Measurements from ENCODE around the gene WEE2.
"Not testable (repeated sequence)": the region's sequence is repeated elsewhere in the genome, so short reads cannot be mapped to it uniquely, and the experiment has no call there.

WEE2 gene

DNA sequence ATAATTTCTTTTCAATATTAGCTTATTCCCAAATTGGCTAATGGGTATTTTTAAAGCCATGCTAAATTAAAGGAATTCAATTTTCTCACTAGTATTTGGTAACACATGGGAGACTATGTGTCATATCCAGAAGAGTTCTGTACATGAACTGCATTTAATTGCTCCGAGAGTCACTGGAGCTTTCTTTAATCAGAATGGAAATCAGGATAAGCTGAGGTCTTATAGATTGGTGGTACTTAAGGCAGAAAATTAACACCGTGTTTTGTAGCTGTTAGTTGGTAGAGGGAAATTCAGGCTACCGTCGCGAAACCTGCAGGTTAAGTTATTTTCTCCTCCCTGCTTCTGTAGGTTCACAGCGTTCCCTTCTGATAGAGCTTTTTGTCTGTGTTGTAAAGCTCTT, at the start of gene WEE2:
WEE2 (plus strand) TSS at position 3 of the 400 bp plus-strand sequence. CDS start 406 bp downstream, outside the sequence.
- DNase-seq = no peak

GRCh38 chr7:141659501-141659900, 48.7 kb upstream of the WEE2 start:
- DNase-seq = no peak

DNA sequence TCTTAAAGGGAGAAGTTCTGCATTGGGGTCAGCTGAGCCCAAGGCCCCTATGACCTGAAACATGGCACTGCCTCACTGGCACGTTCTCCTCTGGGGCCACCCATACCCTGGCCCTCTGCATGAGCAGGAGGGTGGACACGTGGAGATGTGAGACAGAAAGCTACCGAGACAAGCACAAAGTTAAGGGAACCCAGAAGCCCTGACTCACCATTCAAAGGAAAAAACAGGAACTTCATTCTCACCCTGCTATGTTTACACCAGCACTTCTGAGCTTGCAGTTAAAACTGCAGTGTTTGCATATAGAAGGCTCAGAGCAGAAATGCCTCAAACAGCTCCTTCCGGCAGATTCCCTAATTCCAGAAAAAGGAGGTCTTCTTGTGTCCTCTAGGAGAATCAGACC, 47.9 kb upstream of the WEE2 start:
- no peak for DNase-seq

DNA sequence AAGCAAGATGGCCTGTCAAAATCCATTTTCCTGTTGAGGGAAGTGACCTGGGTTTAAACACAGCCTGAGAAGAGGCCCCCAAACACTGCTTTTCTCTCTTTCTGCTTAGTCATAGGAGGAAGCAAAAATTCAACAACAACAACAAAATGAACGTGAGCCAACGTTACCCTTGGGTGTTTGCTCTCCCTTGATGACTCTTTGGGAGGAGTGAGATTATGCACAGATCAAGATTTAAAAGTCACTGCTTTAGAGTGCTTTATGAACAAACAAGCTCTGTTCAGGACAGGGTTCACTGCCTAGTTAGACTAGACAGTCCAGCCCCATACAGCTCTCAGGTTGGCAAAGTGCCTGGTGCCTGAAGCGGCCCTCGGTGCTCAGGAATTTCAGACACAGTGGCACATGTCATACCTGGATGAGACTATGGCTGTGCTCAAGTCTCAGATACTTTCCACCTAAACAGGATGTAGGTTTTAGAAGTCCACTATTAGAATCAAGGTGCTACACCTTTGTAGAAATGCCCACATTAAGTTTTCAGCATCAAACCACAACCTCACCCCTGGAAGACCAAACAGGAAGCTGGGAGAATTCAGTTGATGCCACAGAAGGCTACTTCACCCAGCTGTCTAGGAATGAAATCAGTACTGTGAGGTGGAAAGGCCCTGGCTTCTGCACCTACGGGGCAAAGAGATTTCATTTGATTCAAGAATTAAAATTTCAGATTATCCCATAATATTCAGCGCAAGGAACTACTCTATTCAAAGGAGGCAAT, 44.9 kb upstream of the WEE2 start:
- no peak for DNase-seq

GRCh38 chr7:141664450-141664849, 43.7 kb upstream of the WEE2 start:
- no peak for DNase-seq

- no peak for DNase-seq
Observed at GRCh38 chr7:141665208-141666035, 42.7 kb upstream of the WEE2 start.

GRCh38 chr7:141666071-141666470, 42.1 kb upstream of the WEE2 start:
- DNase-seq = no peak

DNA sequence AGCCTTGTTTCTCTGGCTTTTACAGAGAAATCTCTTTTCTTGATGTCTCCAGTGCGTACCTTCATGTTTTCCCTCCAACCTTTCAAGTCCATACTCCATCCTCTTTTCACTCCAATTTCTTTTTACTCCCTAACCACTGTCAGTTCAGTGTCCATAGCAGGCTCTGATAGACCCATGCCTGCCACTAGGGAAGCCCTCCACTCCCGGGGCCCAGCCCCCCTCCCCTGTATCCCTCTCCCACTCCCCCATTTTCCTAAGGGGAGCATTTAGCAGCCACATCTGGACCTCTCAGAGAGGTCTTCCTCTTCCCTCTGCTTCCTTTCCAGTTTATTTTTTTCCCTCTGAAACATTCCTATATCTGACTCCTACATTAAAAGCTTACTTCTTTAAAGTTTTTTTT, 39.3 kb upstream of the WEE2 start:
- DNase-seq = no peak

- no peak for DNase-seq
Observed at GRCh38 chr7:141671705-141672496, 36.3 kb upstream of the WEE2 start.

DNA sequence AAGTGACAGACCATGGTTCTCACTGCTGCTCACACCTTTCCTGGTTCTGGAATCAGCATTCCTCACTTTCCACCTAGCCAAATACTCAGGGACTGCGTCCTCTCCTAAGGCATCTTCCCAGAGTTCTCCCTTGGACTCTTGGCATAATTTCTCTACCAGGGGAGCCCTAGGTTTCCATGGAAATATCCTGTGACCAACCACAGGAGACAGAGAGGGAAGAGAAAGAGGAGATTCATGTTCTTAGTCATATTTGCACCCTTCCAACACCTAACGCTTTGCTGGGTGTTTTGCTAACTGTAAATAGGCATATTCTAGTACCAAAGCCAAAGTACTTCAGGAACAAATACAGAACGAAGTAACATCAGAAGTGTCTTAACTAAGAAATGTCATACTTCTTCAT, 34.8 kb upstream of the WEE2 start:
- DNase-seq = no peak

DNA sequence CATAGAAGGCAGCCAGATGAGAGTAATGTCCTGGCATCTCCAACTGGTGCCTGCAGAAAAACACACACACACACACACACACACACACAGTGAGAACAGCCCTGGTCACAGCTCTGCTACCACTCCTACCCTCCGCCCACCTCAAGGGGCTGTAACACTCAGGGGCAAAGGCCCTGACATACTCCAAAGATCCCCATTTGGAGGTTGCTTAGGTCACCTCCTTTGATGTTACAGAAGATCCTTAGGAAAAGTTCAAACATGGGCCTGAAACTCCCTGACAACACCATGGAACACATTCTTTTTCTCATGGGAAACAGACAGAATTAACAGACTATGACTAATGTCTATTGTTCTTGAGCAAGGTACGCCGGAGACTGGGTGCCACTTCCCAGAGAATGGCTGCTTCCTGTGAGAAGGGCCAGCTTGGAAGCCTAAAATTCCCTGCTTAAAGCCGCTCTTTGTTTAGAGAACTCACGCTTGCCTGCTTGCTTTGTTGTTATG, 33.9 kb upstream of the WEE2 start:
- DNase-seq = no peak

GRCh38 chr7:141674702-141675101, 33.5 kb upstream of the WEE2 start:
- DNase-seq = no peak

DNA sequence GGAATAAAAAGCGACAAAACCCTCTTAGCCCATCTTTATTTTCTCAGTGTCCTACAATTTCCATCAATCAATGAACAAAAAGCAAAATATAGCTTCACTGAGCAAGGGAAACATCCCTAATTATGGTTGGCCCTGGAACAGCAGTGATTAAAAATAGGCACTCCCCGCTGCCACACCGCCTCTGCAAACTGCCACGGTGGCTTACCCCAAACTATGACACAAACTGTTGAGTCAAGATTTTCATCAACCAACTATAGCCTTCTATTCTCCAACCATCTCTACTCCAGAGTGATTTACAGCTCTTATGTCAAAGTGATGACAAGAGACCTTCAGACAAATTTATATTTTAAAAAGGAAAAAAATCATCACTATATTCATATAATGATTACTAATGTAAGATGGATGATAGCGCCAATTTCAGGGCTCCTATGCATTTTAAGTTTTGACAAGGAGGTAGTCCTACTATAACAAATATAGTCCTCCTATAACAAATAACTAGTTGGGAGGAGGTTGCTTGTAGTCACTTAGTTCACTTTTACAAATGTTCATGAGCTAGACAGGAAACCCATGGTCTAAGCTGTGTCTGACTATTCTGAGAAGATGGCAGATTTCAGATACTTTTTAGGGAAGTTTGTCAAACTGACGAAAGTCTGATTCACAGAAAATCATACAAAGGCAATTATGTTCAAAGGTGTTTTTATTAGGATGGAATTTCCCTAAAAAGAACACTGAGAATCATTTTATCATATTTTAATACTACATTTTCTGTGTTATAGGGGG, 32.5 kb upstream of the WEE2 start:
- DNase-seq = no peak

- no peak for DNase-seq
Observed at GRCh38 chr7:141676618-141677017, 31.5 kb upstream of the WEE2 start.

GRCh38 chr7:141679014-141679413, 29.1 kb upstream of the WEE2 start:
- DNase-seq = no peak

- no peak for DNase-seq
Observed at GRCh38 chr7:141685285-141686023, 22.7 kb upstream of the WEE2 start.

DNA sequence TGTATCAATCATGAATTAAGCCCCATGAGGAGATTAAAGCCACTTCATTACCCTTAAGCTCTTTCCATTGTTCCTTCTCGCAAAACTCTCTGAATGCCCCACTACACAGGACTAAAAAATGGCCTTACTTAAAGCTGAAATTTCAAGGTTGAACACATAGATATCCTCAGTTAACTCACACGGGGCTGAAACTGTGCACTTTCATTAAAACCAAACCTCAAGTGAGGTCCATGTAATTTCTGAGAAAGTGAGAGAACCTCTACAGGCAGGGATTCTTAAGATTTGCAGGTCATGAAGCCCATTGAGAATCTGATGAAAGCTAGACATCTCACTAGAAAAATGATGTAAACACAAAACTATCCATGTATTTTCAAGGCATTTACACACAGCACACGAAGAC, 22.1 kb upstream of the WEE2 start:
- DNase-seq = no peak

GRCh38 chr7:141686670-141687069, 21.5 kb upstream of the WEE2 start:
- DNase-seq = no peak

DNA sequence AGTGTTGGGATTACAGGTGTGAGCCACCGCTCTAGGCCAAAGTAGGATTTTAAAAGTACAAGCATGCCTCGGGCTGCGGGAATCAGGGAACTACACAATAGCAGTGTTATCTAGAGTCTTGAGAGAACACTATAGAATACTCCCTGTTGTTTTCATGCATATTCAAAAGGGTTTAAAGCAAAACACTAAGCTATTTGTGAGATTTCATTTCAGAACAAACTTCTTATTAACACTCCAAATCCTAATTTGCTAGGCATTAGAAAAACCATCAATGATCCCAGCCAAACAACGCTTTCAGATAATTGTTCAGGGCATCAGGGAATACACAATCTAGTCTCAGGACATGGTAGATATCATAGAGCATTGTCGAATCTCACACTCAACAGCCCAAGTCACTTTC, 20.1 kb upstream of the WEE2 start:
- no peak for DNase-seq

- DNase-seq = not testable (repeated sequence)
Observed at GRCh38 chr7:141689072-141689825, 18.9 kb upstream of the WEE2 start.

- DNase-seq = no peak
Observed at GRCh38 chr7:141691540-141691939, 16.6 kb upstream of the WEE2 start.

Data from NCI-H774 (cell line).